ENCODE measurements around the gene LITAFD. TPM values are rescaled to one million over a fixed set of nuclear protein-coding genes. Genes with fewer than 3 reads are reported as not detected.

LITAFD gene
- total RNA-seq, 4 donors from 2014 or later: not detected

GRCh38 chr16:8904018-8904430, 21.9 kb downstream of the LITAFD start:
- no peak for DNase-seq (ENCODE audit: extremely low spot score)
- Histone ChIP-seq H3K27ac (replicated peaks in 1 of 4) (no peak overlapping the region), H3K9me3 (no peaks in the 10 kb centered on the region), H3K27me3 (no peaks in the 10 kb centered on the region), H3K4me1 (no peaks in the 10 kb centered on the region), H3K36me3 (peaks cover 80 to 100% (median 97%) of the 10 kb centered on the region in 4 donors), H3K4me3 (no peak overlapping the region)
- intact Hi-C loops (cut with DNase I): loop anchor here (10.0 kb wide), 1 partner anchor 101 kb away; no protein-coding TSS in a partner anchor
- 85% methylated on average over 7 of the region's 8 CpGs for WGBS
- no peak for TF ChIP-seq POLR2AphosphoS5 (IDR thresholded peaks at IDR 0.05)
- no peak for TF ChIP-seq CTCF (IDR thresholded peaks at IDR 0.05)
- TF ChIP-seq EP300 (IDR thresholded peaks at IDR 0.05): no peak
- TF ChIP-seq POLR2A (IDR thresholded peaks at IDR 0.05; ENCODE audit: low read depth): no peak

GRCh38 chr16:8905168-8905762, 23.1 kb downstream of the LITAFD start:
- 79% methylated on average over 13 of the region's 13 CpGs for WGBS
- no peaks in the 10 kb centered on the region for H3K27me3 ChIP-seq
- H3K9me3 ChIP-seq: no peaks in the 10 kb centered on the region
- H3K4me1 ChIP-seq: no peaks in the 10 kb centered on the region
- TF ChIP-seq CTCF (IDR thresholded peaks at IDR 0.05): peak in 1 of 3 experiments; percentile 30
- no peak for TF ChIP-seq POLR2A (IDR thresholded peaks at IDR 0.05; ENCODE audit: low read depth)
- no peak for TF ChIP-seq POLR2AphosphoS5 (IDR thresholded peaks at IDR 0.05)
- H3K36me3 ChIP-seq: peaks cover 77 to 100% (median 98%) of the 10 kb centered on the region in 4 donors
- H3K4me3 ChIP-seq: no peak overlapping the region
- no peak overlapping the region for H3K27ac ChIP-seq (replicated peaks in 1 of 4)
- DNase-seq (ENCODE audit: extremely low spot score): no peak
- intact Hi-C loops (cut with DNase I): loop anchor here (10.0 kb wide), 1 partner anchor 100 kb away; no protein-coding TSS in a partner anchor

GRCh38 chr16:8905795-8906591, 23.8 kb downstream of the LITAFD start:
- Histone ChIP-seq H3K9me3 (no peaks in the 10 kb centered on the region), H3K36me3 (peaks cover 76 to 100% (median 98%) of the 10 kb centered on the region in 4 donors), H3K27me3 (no peaks in the 10 kb centered on the region), H3K4me1 (no peaks in the 10 kb centered on the region), H3K4me3 (no peak overlapping the region), H3K27ac (replicated peaks in 1 of 4) (no peak overlapping the region)
- no peak for TF ChIP-seq POLR2AphosphoS5 (IDR thresholded peaks at IDR 0.05)
- no peak for TF ChIP-seq POLR2A (IDR thresholded peaks at IDR 0.05; ENCODE audit: low read depth)
- TF ChIP-seq CTCF (IDR thresholded peaks at IDR 0.05): no peak
- no peak for TF ChIP-seq EP300 (IDR thresholded peaks at IDR 0.05)
- no peak for DNase-seq (ENCODE audit: extremely low spot score)
- 83% methylated on average over 13 of the region's 14 CpGs for WGBS
- intact Hi-C loops (cut with DNase I): loop anchor here (10.0 kb wide), 1 partner anchor 99 kb away; no protein-coding TSS in a partner anchor

- DNase-seq (ENCODE audit: extremely low spot score): no peak
- peaks cover 76 to 100% (median 98%) of the 10 kb centered on the region in 4 donors for H3K36me3 ChIP-seq
- H3K27me3 ChIP-seq: no peaks in the 10 kb centered on the region
- intact Hi-C loops (cut with DNase I): loop anchor here (10.0 kb wide), 1 partner anchor 98 kb away; no protein-coding TSS in a partner anchor
- H3K9me3 ChIP-seq: no peaks in the 10 kb centered on the region
- no peak overlapping the region for H3K4me3 ChIP-seq
- WGBS: 81% methylated on average over 4 of the region's 4 CpGs
- no peaks in the 10 kb centered on the region for H3K4me1 ChIP-seq
- no peak overlapping the region for H3K27ac ChIP-seq (replicated peaks in 1 of 4)
- TF ChIP-seq POLR2A (IDR thresholded peaks at IDR 0.05; ENCODE audit: low read depth) (no peak), CTCF (IDR thresholded peaks at IDR 0.05) (no peak), EP300 (IDR thresholded peaks at IDR 0.05) (no peak), POLR2AphosphoS5 (IDR thresholded peaks at IDR 0.05) (no peak)
Observed at GRCh38 chr16:8907096-8907495, 24.9 kb downstream of the LITAFD start.

All from esophagus muscularis mucosa (tissue), 4 donors.